GM12872 (cell line): ENCODE results near the gene TMIE.
A peak's percentile ranks its signal among the peaks of the same experiment; 100 is the strongest.

Experiments
- TF ChIP-seq, protein P1 (sequence below): IDR thresholded peaks from 3 replicates; pipeline ENCODE4 v1.5.1; 2011; ENCODE audit warnings: low read depth, mild to moderate bottlenecking, low read length, moderate library complexity; ENCODE audit not compliant: insufficient read depth

TMIE gene

GRCh38 chr3:46670891-46671427 lies 30.2 kb upstream of the TMIE start:
- TF ChIP-seq, protein P1, sequence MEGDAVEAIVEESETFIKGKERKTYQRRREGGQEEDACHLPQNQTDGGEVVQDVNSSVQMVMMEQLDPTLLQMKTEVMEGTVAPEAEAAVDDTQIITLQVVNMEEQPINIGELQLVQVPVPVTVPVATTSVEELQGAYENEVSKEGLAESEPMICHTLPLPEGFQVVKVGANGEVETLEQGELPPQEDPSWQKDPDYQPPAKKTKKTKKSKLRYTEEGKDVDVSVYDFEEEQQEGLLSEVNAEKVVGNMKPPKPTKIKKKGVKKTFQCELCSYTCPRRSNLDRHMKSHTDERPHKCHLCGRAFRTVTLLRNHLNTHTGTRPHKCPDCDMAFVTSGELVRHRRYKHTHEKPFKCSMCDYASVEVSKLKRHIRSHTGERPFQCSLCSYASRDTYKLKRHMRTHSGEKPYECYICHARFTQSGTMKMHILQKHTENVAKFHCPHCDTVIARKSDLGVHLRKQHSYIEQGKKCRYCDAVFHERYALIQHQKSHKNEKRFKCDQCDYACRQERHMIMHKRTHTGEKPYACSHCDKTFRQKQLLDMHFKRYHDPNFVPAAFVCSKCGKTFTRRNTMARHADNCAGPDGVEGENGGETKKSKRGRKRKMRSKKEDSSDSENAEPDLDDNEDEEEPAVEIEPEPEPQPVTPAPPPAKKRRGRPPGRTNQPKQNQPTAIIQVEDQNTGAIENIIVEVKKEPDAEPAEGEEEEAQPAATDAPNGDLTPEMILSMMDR: no peak

DNA sequence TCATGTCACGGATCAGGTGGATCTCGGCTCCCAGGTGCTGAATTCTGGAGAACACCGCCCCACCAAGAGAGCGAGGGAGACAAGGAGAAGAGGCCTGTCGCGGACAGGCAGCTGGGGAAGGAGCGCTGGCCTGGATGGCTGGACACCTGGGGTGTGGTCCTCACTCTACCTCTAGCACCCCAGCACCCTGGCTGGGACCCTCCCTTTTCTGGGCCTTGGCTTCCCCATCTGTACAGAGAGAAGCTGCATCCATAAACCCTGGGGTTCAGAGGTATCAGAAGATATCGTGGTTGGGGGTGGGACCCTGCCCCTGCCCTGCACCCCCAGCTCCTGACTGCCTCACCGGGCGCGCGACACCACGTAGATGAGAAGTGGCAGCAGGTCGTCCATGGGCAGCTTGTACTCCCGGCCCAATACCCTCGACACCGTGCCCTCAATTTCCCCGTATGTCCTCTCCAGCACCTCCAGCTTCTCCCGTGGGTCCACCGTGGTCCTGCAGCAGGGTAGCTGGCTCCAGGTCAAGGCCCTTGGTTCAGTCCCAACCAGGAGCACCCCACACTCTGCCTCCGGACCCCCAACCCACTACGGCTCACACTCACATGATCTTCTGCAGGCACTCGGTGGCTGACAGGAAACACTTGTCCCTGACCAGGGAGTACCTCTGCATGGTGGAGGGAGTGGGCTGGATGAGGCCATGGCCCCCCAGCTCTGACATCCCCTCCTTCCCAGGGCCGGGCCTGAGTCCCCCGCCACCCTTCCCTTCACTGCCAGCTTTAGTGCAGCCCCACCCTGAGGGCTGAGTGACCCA lies 29.4 kb upstream of the TMIE start:
- TF ChIP-seq, protein P1: no peak

DNA sequence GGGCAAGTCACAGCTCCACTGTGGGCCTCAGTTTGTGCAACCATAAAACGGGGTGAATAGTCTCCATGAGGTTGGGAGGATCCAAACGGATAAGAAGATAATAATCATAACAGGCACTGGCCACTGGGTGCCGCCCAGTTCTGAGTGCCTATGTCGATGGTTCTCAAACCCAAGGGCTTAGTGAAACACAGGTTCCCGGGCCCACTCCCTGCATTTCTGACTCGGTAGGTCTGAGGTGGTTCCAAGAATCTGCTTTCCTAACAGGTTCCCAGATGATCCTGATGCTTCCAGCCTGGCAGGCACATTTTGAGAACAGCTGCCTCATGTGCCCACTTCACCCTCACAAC lies 28.9 kb upstream of the TMIE start:
- TF ChIP-seq, protein P1: no peak

- TF ChIP-seq, protein P1: no peak
Observed at GRCh38 chr3:46673151-46674030, 27.8 kb upstream of the TMIE start.

DNA sequence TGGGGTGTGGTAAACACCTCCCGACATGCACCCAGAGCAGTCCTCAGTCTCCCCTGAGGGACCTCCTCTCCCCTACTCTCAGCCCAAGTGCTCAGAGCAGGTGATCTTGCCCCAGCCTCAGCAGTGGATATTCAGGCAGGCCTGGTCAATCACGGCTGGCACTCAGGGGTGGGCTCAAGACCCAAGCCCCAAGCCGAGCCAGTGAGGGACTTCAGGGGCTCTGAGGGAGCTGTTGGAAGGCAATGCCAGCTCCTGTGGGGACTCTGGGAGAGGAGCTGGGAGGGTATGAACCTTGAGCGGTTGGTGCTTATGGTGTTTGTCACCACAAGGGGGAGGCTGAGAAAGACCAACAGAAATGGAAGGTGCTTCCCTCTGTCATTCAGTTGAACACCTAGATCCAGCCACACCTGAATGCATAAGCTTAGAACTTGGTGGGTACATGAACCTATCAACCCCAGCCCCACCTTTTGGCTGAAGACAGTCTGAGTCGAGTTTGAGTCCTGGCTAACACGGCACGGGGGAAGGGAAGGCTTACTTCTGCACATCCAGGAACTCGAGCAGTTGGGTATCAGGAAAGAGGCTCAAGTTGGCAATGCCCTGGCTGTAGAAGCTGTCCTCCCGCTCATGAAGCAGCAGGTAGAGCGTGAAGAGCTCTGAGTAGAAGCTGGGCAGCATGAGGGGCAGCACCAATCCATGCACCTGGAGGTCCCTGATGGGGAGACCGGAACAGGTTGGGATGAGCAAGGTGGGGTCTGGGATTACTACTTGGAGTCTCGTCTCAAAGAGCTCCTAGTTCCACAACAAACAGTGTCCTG lies 27.0 kb upstream of the TMIE start:
- TF ChIP-seq, protein P1: peak; percentile 48

- TF ChIP-seq, protein P1: no peak
Observed at GRCh38 chr3:46675426-46675825, 25.8 kb upstream of the TMIE start.
